GM12878 (cell line): ENCODE data around the gene LSP1. TPM values are rescaled to one million over a fixed set of nuclear protein-coding genes. Genes with fewer than 3 reads are reported as not detected.

Experiments
- BACH1 ChIP-seq: fragments of 450-650 bp; IDR thresholded peaks from 2 replicates; pipeline ENCODE4 v1.6.1; 2017; ENCODE audit warnings: mild to moderate bottlenecking, borderline replicate concordance
- CREB1 ChIP-seq: IDR thresholded peaks from 2 replicates; pipeline ENCODE4 v1.6.1; 2012; ENCODE audit warnings: low read depth, mild to moderate bottlenecking, inconsistent platforms
- EP300 ChIP-seq, 2 experiments: fragments of 150-350 bp in 1 of 2; IDR thresholded peaks; 2 replicates each; pipeline ENCODE4 v1.6.1; 2011 to 2012; ENCODE audit warnings: low read depth in 2 of 2, low read length in 2 of 2, borderline replicate concordance in 1 of 2, improper control_type of control experiment in 1 of 2, inconsistent platforms in 1 of 2; ENCODE audit not compliant: control insufficient read depth in 1 of 2
- MAX ChIP-seq: IDR thresholded peaks from 2 replicates; pipeline ENCODE4 v1.6.1; 2012; ENCODE audit warnings: low read depth, low read length, improper control_type of control experiment
- NRF1 ChIP-seq: conservative IDR thresholded peaks from 2 replicates; pipeline ENCODE4 v1.6.1; 2011; ENCODE audit warnings: mild to moderate bottlenecking, low read depth, low read length, improper control_type of control experiment
- POLR2AphosphoS2 ChIP-seq: IDR thresholded peaks from 2 replicates; pipeline ENCODE4 v1.6.1; 2011; ENCODE audit warnings: low read depth, mild to moderate bottlenecking, low read length, improper control_type of control experiment, moderate library complexity
- TBL1XR1 ChIP-seq: IDR thresholded peaks from 2 replicates; pipeline ENCODE4 v1.6.1; 2012; ENCODE audit warnings: low read depth, low read length, improper control_type of control experiment
- ZBTB40 ChIP-seq: fragments of 450-650 bp; IDR thresholded peaks from 2 replicates; pipeline ENCODE4 v1.6.1; 2016; ENCODE audit warnings: mild to moderate bottlenecking, moderate library complexity, borderline replicate concordance
- ZNF207 ChIP-seq: fragments of 450-650 bp; IDR thresholded peaks from 2 replicates; pipeline ENCODE4 v1.6.1; 2014; ENCODE audit warnings: antibody characterized with exemption, mild to moderate bottlenecking, borderline replicate concordance
- polyA plus RNA-seq, 11 experiments: library from polyadenylated mRNA; depleted of rRNA in 4 of 11; unstranded in 6 of 11; stranded (reverse) in 5 of 11; fragments of >200 nt; fragmentation: Nextera tagmentation in 4 of 11; fragmentation: Illumina TruSeq in 1 of 11; extraction: Ambion mirVana in 4 of 11; extraction: Trizol in 1 of 11; gene quantifications; 1 replicate in 1 of 11; 2 replicates in 10 of 11; pipeline versions ENCODE4 v1.2.1 to v1.2.3, GENCODE V29; 2011 to 2016; ENCODE audit warnings: inconsistent platforms in 2 of 11, missing spikeins in 2 of 11, low read depth in 1 of 11
- total RNA-seq, 4 experiments: library from RNA; depleted of rRNA in 3 of 4; stranded (reverse); fragments of >200 nt in 3 of 4; fragmentation: Illumina TruSeq in 1 of 4; extraction: Trizol in 1 of 4; gene quantifications; 2 replicates each; pipeline versions ENCODE4 v1.2.1 to v1.2.3, GENCODE V29; 2013 to 2021

The LSP1 gene
- total and polyA plus RNA-seq, 10 of the 15 experiments (the other 5 are each of a cell fraction or from before 2014, with no cell fraction given) = 19.2 to 488 (median 369) TPM

GRCh38 chr11:1838077-1838425 lies 14.8 kb upstream of the LSP1 start (continued):
- TF ChIP-seq EP300 (IDR thresholded peaks at IDR 0.05; ENCODE audit: borderline replicate concordance in 1 of 2, control insufficient read depth in 1 of 2, low read depth in 2 of 2, low read length in 2 of 2) (no peak), CREB1 (no peak), BACH1 (no peak), NRF1 (no peak), ZBTB40 (no peak), POLR2AphosphoS2 (no peak), ZNF207 (no peak), TBL1XR1 (no peak), MAX (no peak)
